SKM-1 (cell line): ENCODE results near the gene TANGO6.

Experiments
- DNase-seq: peaks from one replicate; lab custom pipeline; 2025; ENCODE audit not compliant: unreplicated experiment; lab: John Stamatoyannopoulos, UW

Gene TANGO6

GRCh38 chr16:68999114-68999513, 155.8 kb downstream of the TANGO6 start:
- DNase-seq, result no peak

- no peak for DNase-seq
Observed at GRCh38 chr16:69003500-69003899, 160.2 kb downstream of the TANGO6 start.

- no peak for DNase-seq
Observed at GRCh38 chr16:69005641-69006355, 162.5 kb downstream of the TANGO6 start.

- no peak for DNase-seq
Observed at GRCh38 chr16:69012906-69013305, 169.6 kb downstream of the TANGO6 start.

GRCh38 chr16:69013991-69014390, 170.7 kb downstream of the TANGO6 start:
- DNase-seq, result no peak

GRCh38 chr16:69014811-69015210, 171.5 kb downstream of the TANGO6 start:
- no peak for DNase-seq

- no peak for DNase-seq
Observed at GRCh38 chr16:69017036-69017783, 173.9 kb downstream of the TANGO6 start.

GRCh38 chr16:69019811-69020210, 176.5 kb downstream of the TANGO6 start:
- DNase-seq, result no peak

GRCh38 chr16:69029121-69029520, 185.8 kb downstream of the TANGO6 start:
- no peak for DNase-seq

- no peak for DNase-seq
Observed at GRCh38 chr16:69031877-69032301, 188.6 kb downstream of the TANGO6 start.

GRCh38 chr16:69033151-69033949, 190.0 kb downstream of the TANGO6 start:
- no peak for DNase-seq

GRCh38 chr16:69035375-69035774, 192.0 kb downstream of the TANGO6 start:
- no peak for DNase-seq

GRCh38 chr16:69036399-69037091, 193.2 kb downstream of the TANGO6 start:
- no peak for DNase-seq

GRCh38 chr16:69037373-69038160, 194.2 kb downstream of the TANGO6 start:
- DNase-seq, result no peak

- DNase-seq, result no peak
Observed at GRCh38 chr16:69039333-69039941, 196.1 kb downstream of the TANGO6 start.

GRCh38 chr16:69040144-69040909, 197.0 kb downstream of the TANGO6 start:
- DNase-seq, result no peak

GRCh38 chr16:69048328-69049120, 205.2 kb downstream of the TANGO6 start:
- DNase-seq, result no peak

GRCh38 chr16:69049146-69049545, 205.8 kb downstream of the TANGO6 start:
- no peak for DNase-seq
